IPS DF 4.7 (cell line): Measurements from ENCODE around the gene RASGRP1.
"Not testable (repeated sequence)": the region's sequence is repeated elsewhere in the genome, so short reads cannot be mapped to it uniquely, and the experiment has no call there.

Experiments used
- DNase-seq: peaks from one replicate; pipeline ENCODE4 v3.0.0-alpha.2; 2013; ENCODE audit warnings: low spot score; ENCODE audit errors: extremely low read depth

RASGRP1 gene

GRCh38 chr15:38564557-38565286 is at the start of gene RASGRP1:
RASGRP1 (minus strand) TSS chr15:38564814; CDS start chr15:38564628, 186 bp downstream.
- DNase-seq, result no peak

DNA sequence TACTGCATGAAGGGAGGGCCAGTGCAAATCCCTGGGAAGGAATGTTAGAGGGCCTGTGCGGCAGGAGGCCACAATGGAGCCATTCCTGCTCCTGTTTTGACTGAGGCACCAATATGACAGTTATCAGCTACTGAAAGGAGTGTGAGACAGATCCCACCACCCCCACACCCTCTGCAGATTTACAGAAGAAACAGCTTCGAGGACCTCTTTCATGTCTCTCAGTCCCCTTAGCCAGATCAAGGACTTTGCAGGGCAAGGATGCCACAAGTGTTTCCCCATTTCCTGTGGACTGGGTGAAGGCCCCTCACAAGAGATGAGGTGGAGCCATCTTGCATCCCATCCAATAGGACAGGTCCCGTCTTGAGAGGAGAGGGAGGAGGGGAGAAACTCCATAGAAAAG is 48.5 kb upstream of the RASGRP1 start:
- DNase-seq, result no peak

DNA sequence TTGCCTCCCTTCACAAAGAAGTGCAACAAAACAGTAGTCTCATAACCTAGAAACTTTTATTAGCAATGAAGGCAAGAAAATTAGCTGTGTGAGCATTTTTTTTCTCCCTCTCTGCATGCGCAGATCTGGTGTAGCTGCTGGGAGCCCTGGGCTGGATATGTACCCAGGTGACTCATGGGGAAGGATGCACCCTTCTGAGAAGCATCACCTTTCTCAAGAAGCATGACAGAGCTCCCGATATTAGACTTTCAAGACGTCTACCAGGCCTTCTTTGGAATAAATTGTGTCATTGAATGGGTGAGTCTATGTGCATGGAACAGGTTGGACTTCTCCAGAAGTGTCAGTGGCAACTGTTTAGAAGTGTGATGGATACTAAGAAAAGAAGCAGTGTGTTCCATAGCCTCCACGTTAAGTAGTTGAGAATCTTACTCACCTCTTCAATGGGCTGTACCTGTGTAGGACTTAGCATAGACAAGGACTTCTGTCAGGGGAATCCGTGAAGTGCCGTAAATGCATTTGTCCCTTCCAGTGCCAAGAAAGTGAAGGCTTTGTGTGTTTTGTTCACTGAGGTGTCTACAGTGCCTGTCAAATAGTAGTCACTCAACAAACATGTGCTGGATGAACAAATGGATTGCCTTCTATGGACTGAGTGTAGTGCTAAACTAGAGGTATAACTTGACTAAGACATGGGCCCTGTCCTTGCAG is 47.7 kb upstream of the RASGRP1 start:
- DNase-seq, result no peak

- no peak for DNase-seq
Measured at GRCh38 chr15:38611228-38611627, 46.6 kb upstream of the RASGRP1 start.

DNA sequence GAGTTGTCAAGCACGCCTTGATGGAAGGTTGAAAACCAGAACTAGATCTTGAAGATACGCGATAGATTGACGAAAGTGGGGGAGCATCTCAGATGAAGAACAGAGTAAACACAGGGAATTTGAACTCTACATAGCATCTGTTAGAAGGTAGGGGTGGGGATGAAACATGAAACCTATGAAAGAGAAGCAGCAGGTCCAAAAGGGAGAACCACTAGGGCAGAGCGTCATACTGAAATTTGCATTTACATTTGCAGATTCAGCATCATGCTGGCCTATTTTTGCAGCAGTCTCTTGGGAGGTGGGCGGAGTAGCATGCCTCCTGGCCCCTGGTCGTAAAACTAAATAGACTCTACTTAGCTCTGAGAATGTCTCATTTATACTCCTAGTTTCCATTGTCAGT is 46.1 kb upstream of the RASGRP1 start:
- no peak for DNase-seq

DNA sequence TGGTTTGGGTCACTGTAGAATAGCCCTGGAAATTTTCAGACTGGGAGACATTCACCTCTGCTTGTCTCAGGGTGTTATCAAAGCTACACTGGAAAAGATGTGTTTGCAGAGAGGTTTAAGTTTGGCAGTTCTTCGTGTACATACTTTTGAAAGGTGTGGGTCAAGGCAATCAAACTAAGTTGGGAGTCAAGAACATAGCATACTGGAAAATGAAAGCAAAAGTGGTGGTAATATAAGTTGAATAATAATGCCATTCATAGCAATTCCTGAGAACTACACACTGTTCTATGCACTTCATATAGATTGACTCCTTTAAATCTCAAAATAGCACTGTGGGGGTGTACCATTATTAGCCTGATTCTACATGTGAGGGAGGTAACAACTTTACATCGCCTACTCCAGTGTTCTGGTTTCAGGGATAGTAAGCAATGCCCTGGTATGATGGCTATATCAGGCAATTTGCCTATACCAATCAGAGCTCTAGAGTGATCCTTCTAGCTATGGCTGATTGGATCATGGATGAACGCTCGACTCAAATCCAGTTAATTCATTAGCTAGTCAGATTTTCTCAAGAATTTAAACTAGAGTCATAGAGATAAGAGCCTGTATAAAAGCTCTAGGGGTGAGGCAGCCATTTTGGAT is 44.6 kb upstream of the RASGRP1 start:
- DNase-seq, result no peak

- no peak for DNase-seq
Measured at GRCh38 chr15:38608682-38609081, 44.1 kb upstream of the RASGRP1 start.

DNA sequence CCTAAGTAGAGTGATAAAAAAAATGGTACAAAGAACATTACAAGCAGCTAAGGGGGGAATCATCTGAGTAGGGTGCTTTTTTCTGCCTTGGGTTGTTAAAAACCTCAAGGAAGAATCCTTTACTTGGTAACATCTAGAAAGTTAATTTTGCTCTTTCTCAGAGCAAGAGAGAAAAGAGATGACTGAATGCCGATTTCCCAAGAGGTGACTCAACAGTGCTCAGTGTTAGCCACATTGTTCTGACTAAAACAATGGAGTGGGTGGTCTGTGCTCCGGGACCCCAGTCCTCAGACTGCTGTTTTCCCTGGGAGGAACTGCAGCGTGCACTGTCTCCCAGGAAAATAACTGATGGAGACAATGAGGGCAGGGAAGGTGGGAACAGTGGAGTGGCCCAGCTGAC is 41.1 kb upstream of the RASGRP1 start:
- no peak for DNase-seq

DNA sequence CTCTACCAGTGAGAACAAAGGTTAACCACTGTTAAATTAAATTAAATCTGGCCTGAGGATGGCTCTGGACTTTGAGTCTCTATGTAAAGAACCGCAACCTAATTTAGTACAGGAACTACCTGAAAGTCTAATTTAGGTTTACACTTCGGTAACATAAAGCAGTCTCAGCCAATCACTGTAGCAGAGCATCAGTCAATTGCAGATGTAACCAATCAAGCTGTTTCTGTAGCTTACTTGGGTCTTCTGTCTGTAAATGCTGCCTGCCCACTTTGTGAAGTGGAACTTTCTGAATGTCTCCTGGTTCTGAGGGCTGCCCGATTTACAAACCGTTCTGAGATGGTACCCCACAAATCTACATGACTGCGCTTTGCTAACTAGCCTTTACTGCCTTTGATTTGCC is 39.1 kb upstream of the RASGRP1 start:
- no peak for DNase-seq

DNA sequence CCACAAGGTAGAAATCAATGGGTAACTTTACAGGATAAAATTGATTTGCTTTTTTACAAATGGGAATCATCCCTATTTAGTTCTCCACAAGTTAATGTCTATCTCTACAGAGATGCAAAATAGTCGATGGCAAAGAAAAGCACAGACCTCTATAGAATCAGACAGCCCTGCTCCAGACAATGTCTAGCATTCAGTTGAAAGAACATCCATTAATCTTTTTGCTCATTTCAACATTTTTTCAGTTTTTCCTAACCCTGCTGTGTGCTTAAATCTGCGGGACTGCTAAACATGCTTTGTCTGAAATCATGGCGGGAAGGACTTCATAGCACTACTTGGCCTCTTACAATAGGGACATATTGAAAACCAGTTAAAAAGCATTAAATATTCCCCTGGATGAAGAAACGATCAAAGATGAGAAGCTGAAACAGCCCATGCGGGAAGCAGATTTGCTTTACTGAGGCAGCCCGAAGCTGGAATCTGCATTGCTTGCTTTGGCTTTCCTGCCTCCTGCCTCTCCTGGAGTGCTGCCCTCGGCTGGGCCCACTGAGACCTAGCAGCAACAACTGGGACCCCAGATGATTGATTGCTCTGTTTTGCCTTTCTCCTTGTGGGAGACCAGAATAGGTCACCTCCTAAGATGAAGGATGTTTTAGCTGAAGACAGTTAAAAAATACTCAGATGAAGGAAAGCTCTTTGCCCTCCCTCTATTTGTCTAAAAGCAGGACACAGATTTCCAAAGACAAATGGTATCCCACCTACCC is 38.5 kb upstream of the RASGRP1 start:
- no peak for DNase-seq

DNA sequence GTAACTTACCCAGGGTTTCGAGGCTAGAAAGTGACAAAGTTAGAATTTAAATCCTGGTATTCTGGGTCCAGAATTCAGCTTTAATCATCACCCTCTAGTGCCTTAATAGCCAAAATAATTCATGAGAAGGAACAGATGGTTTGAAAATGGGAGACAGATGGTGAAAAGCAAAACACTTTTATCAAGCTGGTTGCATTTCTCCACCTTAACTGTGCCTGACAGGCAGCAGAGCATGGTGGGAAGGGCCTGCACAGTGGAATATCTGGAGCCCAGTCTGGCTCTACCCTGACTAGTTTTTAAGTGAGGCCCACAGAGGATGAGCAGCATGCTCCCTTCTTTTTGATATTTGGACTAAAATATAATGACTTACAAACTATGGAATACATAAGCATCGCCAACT is 35.6 kb upstream of the RASGRP1 start:
- DNase-seq, result no peak

DNA sequence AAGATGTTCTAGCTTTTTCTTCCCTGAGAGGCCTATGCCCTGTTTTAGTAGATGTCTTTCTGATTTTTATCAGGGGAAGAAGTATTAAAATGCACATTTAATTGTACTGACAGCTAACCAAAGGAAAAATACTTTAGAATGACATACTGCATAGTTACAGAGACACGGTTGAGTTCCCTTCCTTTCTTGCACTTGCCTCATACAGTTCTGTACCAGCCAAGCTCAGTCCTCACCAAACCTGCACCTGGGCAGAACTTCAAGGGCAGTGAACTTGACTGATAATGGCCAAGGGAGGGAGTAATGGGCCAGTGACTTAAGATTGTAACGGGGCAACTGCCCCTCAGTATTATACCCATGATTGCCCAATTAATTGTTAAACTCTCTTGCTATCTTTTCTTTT is 34.1 kb upstream of the RASGRP1 start:
- DNase-seq, result no peak

- no peak for DNase-seq
Measured at GRCh38 chr15:38597219-38597800, 32.7 kb upstream of the RASGRP1 start.

DNA sequence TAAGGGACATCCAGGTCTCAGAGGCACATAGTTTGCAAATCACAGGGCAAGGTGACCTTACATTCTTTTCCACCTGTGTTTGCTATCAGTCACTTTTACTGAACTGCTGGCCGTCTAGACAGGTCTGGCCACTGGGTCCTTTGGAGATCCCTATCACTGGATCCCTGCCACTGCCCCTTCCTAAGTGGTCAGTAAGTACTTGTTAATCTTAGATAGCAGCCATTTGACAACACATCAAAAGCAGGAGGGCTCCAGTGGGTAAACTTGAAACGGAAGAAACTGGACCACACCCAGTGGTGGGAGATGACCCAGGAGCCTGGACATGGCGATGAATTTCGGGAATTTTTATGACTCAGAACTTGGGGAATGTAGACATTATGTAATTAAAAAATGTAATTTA is 28.9 kb upstream of the RASGRP1 start:
- no peak for DNase-seq

DNA sequence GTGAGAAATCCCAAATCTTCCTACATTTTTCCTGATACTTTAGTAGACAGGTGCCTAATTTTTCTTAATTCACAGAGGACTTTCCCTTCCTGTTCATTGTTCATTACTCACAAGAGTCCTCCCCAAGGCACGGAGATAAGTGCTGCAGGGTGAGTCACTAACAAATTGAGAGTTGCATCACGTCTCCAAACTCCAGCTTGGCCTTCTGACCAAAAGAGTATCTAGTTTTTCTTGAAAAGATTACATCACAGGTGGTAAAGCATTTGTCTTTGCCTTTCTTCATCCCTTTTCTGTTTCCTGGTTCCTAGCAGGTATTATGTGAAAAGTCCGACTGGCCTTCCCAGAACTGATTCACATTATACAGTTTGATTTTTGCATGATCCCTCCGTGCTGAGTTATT is 24.9 kb upstream of the RASGRP1 start:
- no peak for DNase-seq

DNA sequence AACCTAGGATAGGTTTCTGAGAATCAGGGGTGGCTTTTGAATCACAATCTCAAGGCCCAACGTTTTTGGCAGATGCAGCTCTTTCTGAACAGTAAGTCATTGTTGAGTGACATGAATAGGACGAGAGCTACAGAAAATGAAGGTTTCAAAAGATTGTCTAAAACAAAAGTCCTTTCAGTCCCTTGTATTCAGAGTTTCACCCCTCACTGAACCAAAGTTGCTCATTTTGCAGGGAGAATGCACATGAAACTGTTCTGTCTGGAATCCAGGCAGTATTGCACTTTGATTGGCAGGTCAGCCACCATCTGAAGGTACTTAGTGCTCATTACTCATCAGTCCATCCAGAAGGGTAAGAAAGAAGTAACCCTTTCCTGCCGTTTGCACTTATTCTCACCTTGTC is 24.1 kb upstream of the RASGRP1 start:
- DNase-seq, result no peak

GRCh38 chr15:38587214-38587613 is 22.6 kb upstream of the RASGRP1 start:
- no peak for DNase-seq

GRCh38 chr15:38586005-38586404 is 21.4 kb upstream of the RASGRP1 start:
- DNase-seq, result not testable (repeated sequence)

DNA sequence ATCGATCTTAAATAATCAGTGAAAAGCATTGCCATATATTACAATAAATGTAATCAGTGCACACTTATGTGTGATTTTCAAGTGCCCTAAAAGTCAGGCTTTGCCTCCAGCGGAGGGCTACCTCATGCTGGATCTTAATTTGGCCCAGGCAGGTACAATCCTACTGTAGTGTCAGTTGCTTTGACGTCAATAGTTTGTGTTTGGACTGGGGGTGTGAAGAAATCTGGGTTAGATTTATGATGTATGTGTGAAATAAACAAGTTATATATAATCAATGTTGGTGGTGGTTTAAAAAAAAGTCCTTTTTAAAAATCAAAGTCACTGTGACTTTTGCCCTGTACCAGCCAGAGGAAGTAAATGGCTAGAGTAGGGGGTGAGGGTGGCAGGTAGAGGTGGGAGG is 14.0 kb upstream of the RASGRP1 start:
- no peak for DNase-seq

DNA sequence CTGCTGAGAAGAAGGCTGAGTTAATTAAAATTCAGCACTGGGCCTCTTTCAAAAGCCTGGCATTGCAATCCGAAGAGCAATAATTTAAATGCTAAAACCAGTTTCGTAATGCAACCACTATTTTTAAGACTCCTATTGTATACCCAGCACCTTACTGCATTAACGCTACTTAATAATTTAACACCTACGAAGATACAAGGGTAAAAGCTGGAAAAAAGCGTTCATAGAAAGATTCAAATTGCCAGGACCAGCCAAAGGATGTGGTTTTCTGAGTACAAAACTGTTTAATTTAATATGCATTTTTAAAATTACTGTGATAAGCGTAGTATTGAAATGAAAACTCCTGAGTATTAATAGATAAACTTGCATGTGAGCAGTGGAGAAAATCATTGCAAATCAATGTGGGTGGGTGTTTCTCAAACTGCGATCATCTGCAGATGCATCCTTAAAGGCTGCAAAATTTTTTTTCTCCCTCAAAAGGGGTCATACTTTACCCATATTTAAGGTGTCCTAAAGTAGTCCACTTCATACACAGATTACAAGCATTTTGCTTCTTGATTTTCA is 12.9 kb upstream of the RASGRP1 start:
- no peak for DNase-seq

- no peak for DNase-seq
Measured at GRCh38 chr15:38576837-38577236, 12.2 kb upstream of the RASGRP1 start.
